RWPE2 (cell line): Measurements from ENCODE around the gene MIPOL1.

ENCODE experiments used
- ATAC-seq: fragments of 200-7000 bp; cut with Tn5 transposase; 3 replicates; pipeline ENCODE4 v1.9.1; 2021; ENCODE audit warnings: low read depth
- DNase-seq: peaks from one replicate; pipeline ENCODE4 v3.0.0-alpha.2; 2020; ENCODE audit warnings: low spot score
- H3K27ac ChIP-seq: fragments of 450-650 bp; 2 replicates; pipeline ENCODE4 v1.5.1; 2017; ENCODE audit warnings: mild to moderate bottlenecking; ENCODE audit not compliant: poor library complexity, severe bottlenecking
- H3K27me3 ChIP-seq: fragments of 250-450 bp; sonication (Bioruptor Pico); 2 replicates; pipeline ENCODE4 v1.5.1; 2021; ENCODE audit warnings: mild to moderate bottlenecking, moderate library complexity; ENCODE audit not compliant: insufficient read depth, poor library complexity, severe bottlenecking
- H3K36me3 ChIP-seq: fragments of 250-450 bp; sonication (Bioruptor Pico); 2 replicates; pipeline ENCODE4 v1.5.1; 2020; ENCODE audit warnings: low read depth, mild to moderate bottlenecking, moderate library complexity
- H3K4me1 ChIP-seq: fragments of 250-450 bp; sonication (Bioruptor Pico); 2 replicates; pipeline ENCODE4 v1.5.1; 2021; ENCODE audit warnings: mild to moderate bottlenecking, moderate library complexity; ENCODE audit not compliant: insufficient read depth, poor library complexity, severe bottlenecking
- H3K4me3 ChIP-seq: fragments of 250-450 bp; sonication (Bioruptor Pico); 2 replicates; pipeline ENCODE4 v1.5.1; 2021; ENCODE audit warnings: mild to moderate bottlenecking, moderate library complexity; ENCODE audit not compliant: severe bottlenecking
- H3K9me3 ChIP-seq: fragments of 250-450 bp; sonication (Bioruptor Pico); 2 replicates; pipeline ENCODE4 v1.5.1; 2021; ENCODE audit warnings: mild to moderate bottlenecking, moderate library complexity; ENCODE audit not compliant: severe bottlenecking
- TF ChIP-seq, protein P1 (sequence below): fragments of 450-650 bp; IDR thresholded peaks from one replicate; pipeline ENCODE4 v1.5.1; 2017; ENCODE audit warnings: mild to moderate bottlenecking, moderate library complexity; ENCODE audit not compliant: poor library complexity, severe bottlenecking

MIPOL1 gene

GRCh38 chr14:37403626-37404025 is 205.9 kb downstream of the MIPOL1 start:
- no peaks in the 10 kb centered on the region for H3K36me3 ChIP-seq
- DNase-seq (no peak), ATAC-seq (no peak)
- H3K4me3 ChIP-seq = no peak overlapping the region
- H3K4me1 ChIP-seq = no peaks in the 10 kb centered on the region
- no peaks in the 10 kb centered on the region for H3K9me3 ChIP-seq
- TF ChIP-seq, protein P1, sequence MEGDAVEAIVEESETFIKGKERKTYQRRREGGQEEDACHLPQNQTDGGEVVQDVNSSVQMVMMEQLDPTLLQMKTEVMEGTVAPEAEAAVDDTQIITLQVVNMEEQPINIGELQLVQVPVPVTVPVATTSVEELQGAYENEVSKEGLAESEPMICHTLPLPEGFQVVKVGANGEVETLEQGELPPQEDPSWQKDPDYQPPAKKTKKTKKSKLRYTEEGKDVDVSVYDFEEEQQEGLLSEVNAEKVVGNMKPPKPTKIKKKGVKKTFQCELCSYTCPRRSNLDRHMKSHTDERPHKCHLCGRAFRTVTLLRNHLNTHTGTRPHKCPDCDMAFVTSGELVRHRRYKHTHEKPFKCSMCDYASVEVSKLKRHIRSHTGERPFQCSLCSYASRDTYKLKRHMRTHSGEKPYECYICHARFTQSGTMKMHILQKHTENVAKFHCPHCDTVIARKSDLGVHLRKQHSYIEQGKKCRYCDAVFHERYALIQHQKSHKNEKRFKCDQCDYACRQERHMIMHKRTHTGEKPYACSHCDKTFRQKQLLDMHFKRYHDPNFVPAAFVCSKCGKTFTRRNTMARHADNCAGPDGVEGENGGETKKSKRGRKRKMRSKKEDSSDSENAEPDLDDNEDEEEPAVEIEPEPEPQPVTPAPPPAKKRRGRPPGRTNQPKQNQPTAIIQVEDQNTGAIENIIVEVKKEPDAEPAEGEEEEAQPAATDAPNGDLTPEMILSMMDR = no peak
- no peaks in the 10 kb centered on the region for H3K27me3 ChIP-seq
- no peak overlapping the region for H3K27ac ChIP-seq

GRCh38 chr14:37406095-37406494 is 208.4 kb downstream of the MIPOL1 start:
- no peaks in the 10 kb centered on the region for H3K36me3 ChIP-seq
- H3K27ac ChIP-seq = no peak overlapping the region

DNA sequence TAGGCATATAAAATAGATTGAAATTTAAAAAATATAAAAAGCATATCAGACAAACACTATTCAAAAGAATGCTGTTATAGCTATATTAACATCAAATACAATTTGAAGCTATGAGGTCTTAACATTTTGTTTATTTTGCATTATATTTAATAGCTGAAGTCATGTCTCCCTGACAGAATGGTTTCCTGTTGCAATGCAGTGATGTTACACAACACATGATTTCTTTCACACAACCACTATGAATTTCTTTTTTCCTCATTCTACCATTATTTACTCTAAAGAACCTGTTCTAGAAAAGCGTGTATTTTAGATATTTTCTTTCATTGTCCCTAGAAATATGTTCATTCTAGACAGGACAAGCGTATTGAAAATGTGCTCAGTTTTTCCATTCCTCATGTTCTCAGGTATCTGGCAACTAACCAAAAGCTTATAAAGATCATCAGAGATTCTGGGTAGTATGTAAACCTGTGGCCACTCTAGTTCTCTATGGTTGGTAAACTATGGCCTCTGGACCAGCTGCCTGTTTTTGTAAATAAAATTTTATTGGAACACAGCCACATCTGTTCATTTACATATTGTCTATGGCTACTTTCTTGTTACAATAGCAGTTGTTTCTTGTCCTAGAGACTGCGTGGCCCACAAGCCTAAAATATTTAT is 213.5 kb downstream of the MIPOL1 start:
- ATAC-seq (no peak), DNase-seq (no peak)
- no peaks in the 10 kb centered on the region for H3K36me3 ChIP-seq
- no peaks in the 10 kb centered on the region for H3K9me3 ChIP-seq
- H3K27ac ChIP-seq = no peak overlapping the region
- no peaks in the 10 kb centered on the region for H3K27me3 ChIP-seq
- H3K4me1 ChIP-seq = no peaks in the 10 kb centered on the region
- TF ChIP-seq, protein P1 = no peak
- H3K4me3 ChIP-seq = no peak overlapping the region

More at GRCh38 chr14:37406095-37406494, 208.4 kb downstream of the MIPOL1 start:
- ATAC-seq = no peak
- Histone ChIP-seq H3K4me3 (no peak overlapping the region), H3K27me3 (no peaks in the 10 kb centered on the region), H3K4me1 (no peaks in the 10 kb centered on the region), H3K9me3 (no peaks in the 10 kb centered on the region)
- TF ChIP-seq, protein P1 = no peak
- DNase-seq = no peak

GRCh38 chr14:37413050-37413449 is 215.3 kb downstream of the MIPOL1 start:
- Histone ChIP-seq H3K9me3 (no peaks in the 10 kb centered on the region), H3K27ac (no peak overlapping the region), H3K36me3 (no peaks in the 10 kb centered on the region), H3K4me1 (no peaks in the 10 kb centered on the region), H3K27me3 (no peaks in the 10 kb centered on the region), H3K4me3 (no peak overlapping the region)
- ATAC-seq (no peak), DNase-seq (no peak)
- TF ChIP-seq, protein P1 = no peak

DNA sequence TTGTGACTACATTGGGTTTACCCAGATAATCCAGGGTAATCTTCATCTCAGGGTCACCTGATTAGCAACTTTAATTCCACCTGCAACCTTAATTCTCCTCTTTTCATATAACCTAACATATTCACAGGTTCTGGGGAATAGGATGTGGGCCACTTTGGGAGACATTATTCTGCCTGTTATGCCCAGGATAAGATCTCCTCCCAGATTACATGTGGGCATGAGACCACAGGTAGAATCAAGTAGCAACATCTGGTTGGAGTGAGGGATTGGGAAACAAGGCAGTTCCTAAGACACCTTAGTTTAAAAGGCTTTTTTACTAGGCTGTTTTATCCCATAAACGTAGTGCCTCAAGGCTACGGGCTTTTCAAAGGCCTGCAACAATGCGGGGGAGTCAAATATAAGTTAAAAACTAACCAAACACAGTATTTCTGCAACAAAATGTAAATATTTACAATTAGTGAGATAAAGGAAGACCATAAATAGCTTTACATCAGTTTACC is 215.8 kb downstream of the MIPOL1 start:
- H3K36me3 ChIP-seq = no peaks in the 10 kb centered on the region
- H3K4me1 ChIP-seq = no peaks in the 10 kb centered on the region
- H3K9me3 ChIP-seq = no peaks in the 10 kb centered on the region
- no peak overlapping the region for H3K4me3 ChIP-seq
- ATAC-seq (no peak), DNase-seq (no peak)
- TF ChIP-seq, protein P1 = no peak
- no peaks in the 10 kb centered on the region for H3K27me3 ChIP-seq
- H3K27ac ChIP-seq = no peak overlapping the region
